SK-N-SH treated with all-trans-retinoic acid at 6 μM for 48 hours (cell line): Measurements from ENCODE around the gene CLEC20A.

Source experiments
- ATAC-seq: fragments of 200-7000 bp; cut with Tn5 transposase; 3 replicates; pipeline ENCODE4 v1.9.1; 2020; ENCODE audit warnings: mild to moderate bottlenecking, moderate library complexity
- ARNTL ChIP-seq: fragments of 450-650 bp; formaldehyde crosslinking; IDR thresholded peaks from 2 replicates; pipeline ENCODE4 v1.5.0; 2020; ENCODE audit warnings: low read depth, mild to moderate bottlenecking, moderate library complexity, borderline replicate concordance
- BACH2 ChIP-seq: fragments of 250-450 bp; sonication (Bioruptor Pico); IDR thresholded peaks from 2 replicates; pipeline ENCODE4 v1.9.0; 2021; ENCODE audit warnings: mild to moderate bottlenecking, borderline replicate concordance
- CSDC2 ChIP-seq: fragments of 250-450 bp; sonication (Bioruptor Pico); IDR thresholded peaks from 2 replicates; pipeline ENCODE4 v1.5.0; 2020; ENCODE audit warnings: mild to moderate bottlenecking, moderate library complexity
- CSRNP3 ChIP-seq: fragments of 250-450 bp; sonication (Bioruptor Pico); IDR thresholded peaks from 2 replicates; pipeline ENCODE4 v1.5.1; 2021; ENCODE audit warnings: mild to moderate bottlenecking, moderate library complexity
- ESRRG ChIP-seq: fragments of 250-450 bp; sonication (Bioruptor Pico); IDR thresholded peaks from 2 replicates; pipeline ENCODE4 v1.6.1; 2021; ENCODE audit warnings: mild to moderate bottlenecking
- GLIS3 ChIP-seq: fragments of 250-450 bp; sonication (Bioruptor Pico); IDR thresholded peaks from 2 replicates; pipeline ENCODE4 v1.5.0; 2020; ENCODE audit warnings: mild to moderate bottlenecking, moderate library complexity
- ISL1 ChIP-seq: fragments of 250-450 bp; sonication (Bioruptor Pico); IDR thresholded peaks from 2 replicates; pipeline ENCODE4 v2.1.2; 2022; ENCODE audit warnings: mild to moderate bottlenecking, moderate library complexity
- OSR1 ChIP-seq: fragments of 250-450 bp; sonication (Bioruptor Pico); IDR thresholded peaks from 2 replicates; pipeline ENCODE4 v1.8.0; 2022; ENCODE audit warnings: moderate library complexity, mild to moderate bottlenecking, inconsistent platforms
- POU6F1 ChIP-seq: fragments of 250-450 bp; sonication (Bioruptor Pico); IDR thresholded peaks from 2 replicates; pipeline ENCODE4 v1.8.0; 2021; ENCODE audit warnings: low read depth, mild to moderate bottlenecking, moderate library complexity, borderline replicate concordance
- PPARA ChIP-seq: fragments of 250-450 bp; sonication (Bioruptor Pico); IDR thresholded peaks from 2 replicates; pipeline ENCODE4 v1.5.0; 2020; ENCODE audit warnings: mild to moderate bottlenecking, borderline replicate concordance
- RARB ChIP-seq: fragments of 250-450 bp; sonication (Bioruptor Pico); IDR thresholded peaks from 2 replicates; pipeline ENCODE4 v1.8.0; 2021; ENCODE audit warnings: mild to moderate bottlenecking, moderate library complexity
- TOX ChIP-seq: fragments of 250-450 bp; sonication (Bioruptor Pico); IDR thresholded peaks from 2 replicates; pipeline ENCODE4 v1.8.0; 2021; ENCODE audit warnings: mild to moderate bottlenecking, moderate library complexity, borderline replicate concordance
- ZC3H10 ChIP-seq: fragments of 250-450 bp; sonication (Bioruptor Pico); IDR thresholded peaks from 2 replicates; pipeline ENCODE4 v1.5.1; 2021; ENCODE audit warnings: mild to moderate bottlenecking, moderate library complexity
- ZFP3 ChIP-seq: fragments of 250-450 bp; sonication (Bioruptor Pico); IDR thresholded peaks from 2 replicates; pipeline ENCODE4 v1.5.0; 2020; ENCODE audit warnings: mild to moderate bottlenecking, moderate library complexity
- ZFP30 ChIP-seq: fragments of 450-650 bp; formaldehyde crosslinking; IDR thresholded peaks from 2 replicates; pipeline ENCODE4 v1.5.0; 2022; ENCODE audit warnings: mild to moderate bottlenecking, moderate library complexity
- ZNF565 ChIP-seq: fragments of 450-650 bp; formaldehyde crosslinking; conservative IDR thresholded peaks from 2 replicates; pipeline ENCODE4 v1.5.0; 2020; ENCODE audit warnings: low read depth, mild to moderate bottlenecking, moderate library complexity
- ZNF70 ChIP-seq: fragments of 450-650 bp; formaldehyde crosslinking; IDR thresholded peaks from 2 replicates; pipeline ENCODE4 v1.5.0; 2020; ENCODE audit warnings: mild to moderate bottlenecking, moderate library complexity
- ZNF8 ChIP-seq: fragments of 450-650 bp; formaldehyde crosslinking; IDR thresholded peaks from 2 replicates; pipeline ENCODE4 v1.5.0; 2020; ENCODE audit warnings: mild to moderate bottlenecking, moderate library complexity
- TF ChIP-seq, protein P1 (sequence below): fragments of 250-450 bp; sonication (Bioruptor Pico); IDR thresholded peaks from 2 replicates; pipeline ENCODE4 v1.5.0; 2020; ENCODE audit warnings: mild to moderate bottlenecking, moderate library complexity
- TF ChIP-seq, protein P2 (sequence below): fragments of 250-450 bp; sonication (Bioruptor Pico); IDR thresholded peaks from 2 replicates; pipeline ENCODE4 v1.8.0; 2020; ENCODE audit warnings: mild to moderate bottlenecking, moderate library complexity, borderline replicate concordance
- TF ChIP-seq, protein P3 (sequence below): fragments of 250-450 bp; sonication (Bioruptor Pico); IDR thresholded peaks from 2 replicates; pipeline ENCODE4 v1.5.1; 2020; ENCODE audit warnings: low read depth, mild to moderate bottlenecking, moderate library complexity

The CLEC20A gene

DNA sequence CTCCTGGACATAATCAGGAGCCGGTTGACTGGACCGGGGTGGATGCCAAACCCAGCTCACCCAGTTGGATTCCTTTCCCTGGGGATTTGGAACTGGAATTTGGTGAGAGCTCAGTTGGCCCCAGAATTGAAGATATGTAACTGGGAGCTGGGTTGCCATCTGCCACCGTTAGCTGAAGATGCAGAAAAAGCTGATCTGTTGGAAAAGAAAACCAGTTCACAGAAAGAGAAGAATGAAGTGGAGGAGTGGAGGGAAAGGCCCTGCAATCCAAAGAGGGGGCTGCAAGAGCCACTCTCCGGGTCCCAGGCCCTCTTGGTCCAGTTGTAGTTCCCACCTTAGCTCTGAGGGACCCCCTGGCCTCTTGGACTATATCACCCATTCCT, 32.2 kb upstream of the CLEC20A start:
- no peak for ATAC-seq
- TF ChIP-seq GLIS3 (CRISPR knock-in tag) (no peak), RARB (CRISPR knock-in tag) (no peak), PPARA (CRISPR knock-in tag) (no peak), ZC3H10 (no peak), CSDC2 (CRISPR knock-in tag) (no peak), ZFP3 (CRISPR knock-in tag) (no peak)
- TF ChIP-seq, protein P1, sequence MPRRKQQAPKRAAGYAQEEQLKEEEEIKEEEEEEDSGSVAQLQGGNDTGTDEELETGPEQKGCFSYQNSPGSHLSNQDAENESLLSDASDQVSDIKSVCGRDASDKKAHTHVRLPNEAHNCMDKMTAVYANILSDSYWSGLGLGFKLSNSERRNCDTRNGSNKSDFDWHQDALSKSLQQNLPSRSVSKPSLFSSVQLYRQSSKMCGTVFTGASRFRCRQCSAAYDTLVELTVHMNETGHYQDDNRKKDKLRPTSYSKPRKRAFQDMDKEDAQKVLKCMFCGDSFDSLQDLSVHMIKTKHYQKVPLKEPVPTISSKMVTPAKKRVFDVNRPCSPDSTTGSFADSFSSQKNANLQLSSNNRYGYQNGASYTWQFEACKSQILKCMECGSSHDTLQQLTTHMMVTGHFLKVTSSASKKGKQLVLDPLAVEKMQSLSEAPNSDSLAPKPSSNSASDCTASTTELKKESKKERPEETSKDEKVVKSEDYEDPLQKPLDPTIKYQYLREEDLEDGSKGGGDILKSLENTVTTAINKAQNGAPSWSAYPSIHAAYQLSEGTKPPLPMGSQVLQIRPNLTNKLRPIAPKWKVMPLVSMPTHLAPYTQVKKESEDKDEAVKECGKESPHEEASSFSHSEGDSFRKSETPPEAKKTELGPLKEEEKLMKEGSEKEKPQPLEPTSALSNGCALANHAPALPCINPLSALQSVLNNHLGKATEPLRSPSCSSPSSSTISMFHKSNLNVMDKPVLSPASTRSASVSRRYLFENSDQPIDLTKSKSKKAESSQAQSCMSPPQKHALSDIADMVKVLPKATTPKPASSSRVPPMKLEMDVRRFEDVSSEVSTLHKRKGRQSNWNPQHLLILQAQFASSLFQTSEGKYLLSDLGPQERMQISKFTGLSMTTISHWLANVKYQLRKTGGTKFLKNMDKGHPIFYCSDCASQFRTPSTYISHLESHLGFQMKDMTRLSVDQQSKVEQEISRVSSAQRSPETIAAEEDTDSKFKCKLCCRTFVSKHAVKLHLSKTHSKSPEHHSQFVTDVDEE (CRISPR knock-in tag), result no peak
- TF ChIP-seq, protein P2, sequence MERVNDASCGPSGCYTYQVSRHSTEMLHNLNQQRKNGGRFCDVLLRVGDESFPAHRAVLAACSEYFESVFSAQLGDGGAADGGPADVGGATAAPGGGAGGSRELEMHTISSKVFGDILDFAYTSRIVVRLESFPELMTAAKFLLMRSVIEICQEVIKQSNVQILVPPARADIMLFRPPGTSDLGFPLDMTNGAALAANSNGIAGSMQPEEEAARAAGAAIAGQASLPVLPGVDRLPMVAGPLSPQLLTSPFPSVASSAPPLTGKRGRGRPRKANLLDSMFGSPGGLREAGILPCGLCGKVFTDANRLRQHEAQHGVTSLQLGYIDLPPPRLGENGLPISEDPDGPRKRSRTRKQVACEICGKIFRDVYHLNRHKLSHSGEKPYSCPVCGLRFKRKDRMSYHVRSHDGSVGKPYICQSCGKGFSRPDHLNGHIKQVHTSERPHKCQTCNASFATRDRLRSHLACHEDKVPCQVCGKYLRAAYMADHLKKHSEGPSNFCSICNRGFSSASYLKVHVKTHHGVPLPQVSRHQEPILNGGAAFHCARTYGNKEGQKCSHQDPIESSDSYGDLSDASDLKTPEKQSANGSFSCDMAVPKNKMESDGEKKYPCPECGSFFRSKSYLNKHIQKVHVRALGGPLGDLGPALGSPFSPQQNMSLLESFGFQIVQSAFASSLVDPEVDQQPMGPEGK (CRISPR knock-in tag), result no peak

DNA sequence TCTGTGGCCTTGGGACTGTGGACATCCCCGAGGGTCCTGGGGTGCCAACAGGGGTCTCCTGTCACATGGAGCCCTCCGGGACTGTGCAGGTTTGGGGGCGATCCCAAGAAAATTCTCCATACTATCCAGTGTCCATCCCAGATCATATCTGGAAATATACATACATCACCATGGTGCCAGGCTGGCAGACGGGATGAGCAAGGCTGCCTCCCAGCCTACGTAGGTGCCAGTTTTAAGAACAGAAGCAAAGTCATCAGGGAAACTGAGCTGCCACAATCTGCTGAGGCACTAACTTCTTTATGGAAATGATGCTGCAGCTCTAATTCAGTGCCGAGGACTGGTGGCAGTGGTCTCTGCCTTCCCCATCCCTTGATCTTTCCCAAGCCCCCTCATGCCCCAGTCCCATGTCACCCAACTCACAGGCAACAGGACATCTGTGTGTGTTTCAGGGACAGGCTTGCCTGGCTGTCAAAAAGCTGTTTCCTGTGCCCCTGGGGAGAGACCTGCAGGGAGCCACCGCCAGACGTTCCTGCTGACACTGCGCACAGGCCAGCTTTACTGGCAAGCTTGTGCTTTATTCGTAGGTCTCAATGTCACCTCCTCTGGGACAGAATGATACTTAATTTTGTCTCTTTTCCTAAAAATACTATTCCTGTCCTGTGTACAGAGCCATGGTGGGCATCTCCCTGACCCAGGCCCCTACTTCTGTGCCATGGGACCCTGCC, 31.6 kb upstream of the CLEC20A start:
- no peak for ATAC-seq

More for the DNA sequence above, 31.6 kb upstream of the CLEC20A start:
- TF ChIP-seq ISL1 (CRISPR knock-in tag) (no peak), BACH2 (CRISPR knock-in tag) (no peak), ARNTL (CRISPR knock-in tag) (no peak), ZFP3 (CRISPR knock-in tag) (no peak), ZFP30 (no peak), TOX (CRISPR knock-in tag) (no peak), OSR1 (CRISPR knock-in tag) (no peak), RARB (CRISPR knock-in tag) (no peak), GLIS3 (CRISPR knock-in tag) (no peak), CSRNP3 (no peak), CSDC2 (CRISPR knock-in tag) (no peak), ESRRG (CRISPR knock-in tag) (no peak), POU6F1 (CRISPR knock-in tag) (no peak), ZNF565 (CRISPR knock-in tag) (no peak), ZNF8 (CRISPR knock-in tag) (no peak), ZNF70 (CRISPR knock-in tag) (no peak), ZC3H10 (no peak)
- TF ChIP-seq, protein P3, sequence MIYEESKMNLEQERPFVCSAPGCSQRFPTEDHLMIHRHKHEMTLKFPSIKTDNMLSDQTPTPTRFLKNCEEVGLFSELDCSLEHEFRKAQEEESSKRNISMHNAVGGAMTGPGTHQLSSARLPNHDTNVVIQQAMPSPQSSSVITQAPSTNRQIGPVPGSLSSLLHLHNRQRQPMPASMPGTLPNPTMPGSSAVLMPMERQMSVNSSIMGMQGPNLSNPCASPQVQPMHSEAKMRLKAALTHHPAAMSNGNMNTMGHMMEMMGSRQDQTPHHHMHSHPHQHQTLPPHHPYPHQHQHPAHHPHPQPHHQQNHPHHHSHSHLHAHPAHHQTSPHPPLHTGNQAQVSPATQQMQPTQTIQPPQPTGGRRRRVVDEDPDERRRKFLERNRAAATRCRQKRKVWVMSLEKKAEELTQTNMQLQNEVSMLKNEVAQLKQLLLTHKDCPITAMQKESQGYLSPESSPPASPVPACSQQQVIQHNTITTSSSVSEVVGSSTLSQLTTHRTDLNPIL (CRISPR knock-in tag), result no peak
- TF ChIP-seq, protein P2 (CRISPR knock-in tag), result no peak
- TF ChIP-seq, protein P1 (CRISPR knock-in tag), result no peak
